GM18508 (cell line): ENCODE measurements around the gene OR14I1.

Experiments
- ATAC-seq: cut with Tn5 transposase; IDR thresholded peaks from one replicate; pipeline ENCODE4 v1.9.1; 2021; ENCODE audit warnings: moderate number of reproducible peaks; ENCODE audit not compliant: insufficient read depth, unreplicated experiment

Gene OR14I1

DNA sequence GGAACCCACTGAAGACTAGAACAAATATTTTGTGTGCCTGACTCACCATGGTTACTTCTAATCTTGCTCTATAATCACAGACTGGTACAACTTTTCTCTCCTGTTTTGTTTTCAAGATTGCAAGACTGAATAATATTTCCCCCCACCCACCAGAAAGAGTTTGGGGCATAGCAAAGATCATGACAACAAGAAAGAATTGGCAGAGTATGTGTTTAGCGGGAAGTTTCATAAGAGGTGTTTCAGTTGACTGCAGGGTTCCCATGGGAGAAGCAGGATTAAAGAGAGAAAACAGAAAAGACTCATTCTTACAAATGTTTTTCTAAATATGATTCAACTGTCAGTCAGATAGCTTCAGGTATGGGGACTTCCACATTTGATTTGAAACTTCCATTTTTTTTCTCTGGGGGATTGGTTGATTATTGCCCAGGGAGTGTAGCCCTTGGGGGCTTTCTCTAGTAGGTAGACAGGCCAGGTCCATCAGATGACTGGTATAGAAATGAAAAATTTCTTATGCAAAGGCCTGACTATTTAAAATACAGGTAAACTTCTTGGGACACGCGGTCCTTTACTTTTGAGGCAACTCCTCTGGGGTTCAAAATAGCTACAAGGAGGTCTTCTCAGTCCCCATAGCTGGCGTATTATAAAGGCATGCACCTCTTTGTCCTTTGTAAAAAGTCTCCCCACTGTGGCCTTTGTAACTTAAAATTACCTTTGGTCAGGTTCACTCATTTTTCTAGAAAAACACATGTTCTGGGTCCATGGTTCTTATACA is 13.9 kb downstream of the OR14I1 start:
- peak; percentile 61 for ATAC-seq

GRCh38 chr1:248686815-248687214 is 15.8 kb downstream of the OR14I1 start:
- peak; percentile 76 for ATAC-seq

DNA sequence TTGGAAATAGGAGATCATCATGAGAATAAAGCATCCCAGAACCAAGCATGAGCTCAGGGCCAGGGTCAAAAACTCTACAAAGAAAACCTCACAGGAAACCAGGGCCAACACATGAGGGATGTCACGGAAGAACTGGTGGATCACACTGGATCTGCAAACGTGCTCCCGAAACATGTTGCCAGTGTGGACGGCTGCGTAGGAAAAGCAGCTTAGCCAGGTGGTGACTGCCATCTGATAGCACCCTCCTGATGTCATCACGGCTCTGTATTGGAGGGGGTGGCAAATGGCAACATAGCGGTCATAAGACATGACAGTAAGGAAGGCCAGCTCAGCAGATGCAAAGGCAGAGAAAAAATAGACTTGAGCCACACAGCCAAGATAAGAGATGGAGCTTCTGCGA is 20.9 kb downstream of the OR14I1 start:
- ATAC-seq = no peak

DNA sequence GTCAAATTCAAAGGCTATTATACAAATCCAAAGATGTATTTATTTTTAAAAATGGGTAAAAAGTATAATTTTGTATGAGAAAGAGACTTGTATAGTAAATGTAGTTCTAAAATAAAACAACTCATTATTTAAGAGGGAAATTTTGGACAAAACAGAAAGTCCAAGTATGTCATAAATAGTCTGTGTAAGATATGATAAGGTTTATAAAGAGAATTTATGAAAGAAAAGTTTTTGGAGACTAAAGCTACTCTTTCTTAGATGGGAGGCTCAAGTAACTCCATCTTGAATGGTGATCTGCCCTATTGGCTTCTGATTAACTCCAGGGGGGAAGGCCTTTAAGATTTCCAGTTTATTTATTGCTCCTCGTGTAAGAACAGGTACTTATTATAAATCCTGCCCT is 32.6 kb downstream of the OR14I1 start:
- no peak for ATAC-seq

DNA sequence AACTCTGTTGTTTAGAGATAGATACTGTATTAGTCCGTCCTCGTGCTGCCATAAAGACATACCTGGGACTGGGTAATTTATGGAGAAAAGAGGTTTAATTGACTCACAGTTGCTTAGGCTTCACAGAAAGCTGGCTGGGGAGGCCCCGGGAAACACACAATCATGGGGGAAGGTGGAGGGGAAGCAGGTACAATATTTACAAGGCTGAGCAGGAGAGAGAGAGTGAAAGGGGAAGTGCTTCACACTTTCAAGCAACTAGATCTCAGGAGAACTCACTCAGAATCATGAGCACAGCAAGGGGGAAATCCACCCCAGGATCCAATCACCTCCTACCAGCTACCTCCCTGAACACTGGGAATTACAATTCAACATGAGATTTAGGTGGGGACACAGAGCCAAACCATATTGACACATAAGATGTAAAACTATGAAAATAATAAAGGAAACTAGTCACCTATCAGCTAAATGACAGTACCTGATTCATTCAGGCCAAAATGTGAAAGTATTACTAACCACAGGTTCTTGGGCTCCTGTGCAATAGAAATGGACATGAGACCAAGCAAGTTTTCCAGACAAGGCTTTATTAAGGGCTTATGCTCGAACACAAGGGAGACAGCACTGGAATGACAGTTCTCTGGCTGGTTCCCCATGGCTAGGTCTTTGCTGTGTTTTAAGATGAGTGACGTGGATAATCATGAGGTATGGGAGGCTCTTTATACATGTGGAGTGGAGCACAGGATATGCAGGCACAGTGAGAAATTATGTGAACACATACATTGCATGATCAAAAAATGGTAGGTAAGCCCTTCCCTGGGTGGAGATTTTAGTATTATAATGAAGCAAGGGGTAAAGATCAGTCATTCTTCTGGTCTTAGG is 38.9 kb downstream of the OR14I1 start:
- peak; percentile 93 for ATAC-seq

DNA sequence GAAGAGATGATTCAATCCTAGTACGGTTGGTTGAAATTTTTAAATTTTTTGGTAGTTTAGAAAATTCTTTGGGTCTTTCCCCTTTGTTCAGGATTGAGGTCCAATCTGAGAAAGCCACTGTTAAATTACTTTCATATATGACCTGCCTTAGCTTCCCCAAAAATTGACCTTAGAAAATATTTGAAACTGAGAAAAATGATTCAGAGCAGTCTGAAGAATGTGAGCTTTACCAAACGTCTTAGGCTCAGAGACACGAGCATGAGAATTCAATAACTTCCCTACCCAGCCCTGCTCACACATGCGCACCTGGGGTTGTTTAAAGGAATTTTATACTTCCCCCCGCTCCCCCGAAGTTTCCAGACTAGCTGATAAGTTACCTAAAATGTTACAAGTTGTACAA is 45.8 kb downstream of the OR14I1 start:
- ATAC-seq = peak; percentile 35

GRCh38 chr1:248655354-248655753 is 47.2 kb downstream of the OR14I1 start, which contains the start of gene OR2T27:
OR2T27 (minus strand) TSS chr1:248655528; CDS start chr1:248650884, 4,644 bp downstream.
- ATAC-seq = peak; percentile 34
